Upper lobe of left lung (tissue), 6 donors: Measurements from ENCODE around the gene FBXO34. TPM values are rescaled to one million over a fixed set of nuclear protein-coding genes. Genes with fewer than 3 reads are reported as not detected.
"Not testable (repeated sequence)": the region's sequence is repeated elsewhere in the genome, so short reads cannot be mapped to it uniquely, and the experiment has no call there.

Experiments used
- ATAC-seq, 2 donors: fragments of 200-7000 bp; cut with Tn5 transposase; one replicate each; pipeline ENCODE4 v1.9.1; 2022; ENCODE audit warnings: mild to moderate bottlenecking in 2 of 2, moderate library complexity in 2 of 2; ENCODE audit not compliant: low FRiP score in 2 of 2
- DNase-seq, 2 donors: peaks; one replicate each; pipeline ENCODE4 v3.0.0-alpha.2; 2019 to 2020
- H3K27ac ChIP-seq, 4 donors: fragments of 200-600 bp; sonication (generic); one replicate each; pipeline ENCODE4 v1.5.1; 2016 to 2019
- H3K27me3 ChIP-seq, 4 donors: fragments of 200-600 bp; sonication (generic); one replicate each; pipeline ENCODE4 v1.5.1; 2017 to 2019
- H3K36me3 ChIP-seq, 4 donors: fragments of 200-600 bp; sonication (generic); one replicate each; pipeline ENCODE4 v1.5.1; 2016 to 2019
- H3K4me1 ChIP-seq, 4 donors: fragments of 200-600 bp; sonication (generic); one replicate each; pipeline ENCODE4 v1.5.1; 2018 to 2019
- H3K4me3 ChIP-seq, 4 donors: fragments of 200-600 bp; sonication (generic); one replicate each; pipeline ENCODE4 v1.5.1; 2017 to 2019; ENCODE audit warnings: mild to moderate bottlenecking in 2 of 4, moderate library complexity in 1 of 4
- H3K9me3 ChIP-seq, 4 donors: fragments of 200-600 bp; sonication (generic); one replicate each; pipeline ENCODE4 v1.5.1; 2018 to 2019
- EP300 ChIP-seq, 4 donors: sonication (generic); formaldehyde crosslinking; IDR thresholded peaks; one replicate each; pipeline ENCODE4 v1.5.1; 2017; ENCODE audit warnings: antibody characterized with exemption in 4 of 4, control low read depth in 2 of 4
- POLR2A ChIP-seq, 4 donors: fragments of 450-650 bp; IDR thresholded peaks; one replicate each; pipeline ENCODE4 v1.5.1; 2016 to 2017; ENCODE audit warnings: antibody characterized with exemption in 4 of 4, mild to moderate bottlenecking in 2 of 4
- POLR2AphosphoS5 ChIP-seq, 2 donors: sonication (generic); formaldehyde crosslinking; IDR thresholded peaks; one replicate each; pipeline ENCODE4 v1.5.1; 2017; ENCODE audit warnings: antibody characterized with exemption in 2 of 2
- WGBS, 2 donors: methylation state at CpG; one replicate each; pipeline ENCODE4 v1.1.5; 2017 to 2018; 5-methylcytosine and 5-hydroxymethylcytosine counted together
- total RNA-seq, 6 donors: library from RNA; depleted of rRNA in 4 of 6; stranded (reverse); fragments of >200 nt in 4 of 6; gene quantifications; one replicate each; pipeline versions ENCODE4 v1.1.0 to v1.2.1, GENCODE V29; 2016 to 2021
- TF ChIP-seq, protein P1 (sequence below), 6 experiments: fragments of 450-650 bp in 4 of 6; fragments of 200-600 bp in 2 of 6; sonication (generic) in 2 of 6; IDR thresholded peaks; one replicate each; pipeline ENCODE4 v1.5.1; 2016 to 2019; ENCODE audit warnings: antibody characterized with exemption in 6 of 6
- donor health status: DM: no; HTN: no; CAD: no; lungs with moderate emphysema.
- donor health status: DM: no; HTN: yes; CAD: no; lungs with severe emphysema.

The FBXO34 gene
- total RNA-seq, 6 donors from 2014 or later: 19.9 to 52.1 (median 34.0) TPM

DNA sequence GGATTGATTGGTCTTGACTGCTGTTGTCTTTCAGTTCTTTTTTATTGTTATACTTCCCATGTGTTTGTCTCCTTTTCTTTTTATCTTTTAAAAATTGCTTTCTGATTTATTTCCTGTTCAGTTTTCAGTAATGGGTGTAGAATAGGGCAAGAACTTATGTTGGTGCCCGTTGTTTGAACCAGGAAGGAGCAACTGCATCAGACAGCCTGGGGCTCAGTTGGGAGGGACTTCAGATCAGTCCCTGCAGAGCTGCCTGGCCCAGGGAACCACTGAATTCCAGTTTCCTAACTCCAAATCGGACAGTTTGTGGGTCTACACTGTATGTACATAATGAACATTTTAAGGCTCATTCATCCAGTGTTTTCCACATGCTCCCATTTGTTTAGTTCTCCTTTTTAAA, 64.9 kb downstream of the FBXO34 start:
- Histone ChIP-seq H3K27me3 (no peaks in the 10 kb centered on the region), H3K27ac (no peak overlapping the region), H3K9me3 (no peaks in the 10 kb centered on the region), H3K4me3 (no peak overlapping the region), H3K36me3 (no peaks in the 10 kb centered on the region), H3K4me1 (peaks cover 39 to 66% (median 48%) of the 10 kb centered on the region in 4 donors)
- 33 to 47% methylated on average over 2 of the region's 2 CpGs for WGBS, 2 donors
- no peak for ATAC-seq
- TF ChIP-seq, protein P1, sequence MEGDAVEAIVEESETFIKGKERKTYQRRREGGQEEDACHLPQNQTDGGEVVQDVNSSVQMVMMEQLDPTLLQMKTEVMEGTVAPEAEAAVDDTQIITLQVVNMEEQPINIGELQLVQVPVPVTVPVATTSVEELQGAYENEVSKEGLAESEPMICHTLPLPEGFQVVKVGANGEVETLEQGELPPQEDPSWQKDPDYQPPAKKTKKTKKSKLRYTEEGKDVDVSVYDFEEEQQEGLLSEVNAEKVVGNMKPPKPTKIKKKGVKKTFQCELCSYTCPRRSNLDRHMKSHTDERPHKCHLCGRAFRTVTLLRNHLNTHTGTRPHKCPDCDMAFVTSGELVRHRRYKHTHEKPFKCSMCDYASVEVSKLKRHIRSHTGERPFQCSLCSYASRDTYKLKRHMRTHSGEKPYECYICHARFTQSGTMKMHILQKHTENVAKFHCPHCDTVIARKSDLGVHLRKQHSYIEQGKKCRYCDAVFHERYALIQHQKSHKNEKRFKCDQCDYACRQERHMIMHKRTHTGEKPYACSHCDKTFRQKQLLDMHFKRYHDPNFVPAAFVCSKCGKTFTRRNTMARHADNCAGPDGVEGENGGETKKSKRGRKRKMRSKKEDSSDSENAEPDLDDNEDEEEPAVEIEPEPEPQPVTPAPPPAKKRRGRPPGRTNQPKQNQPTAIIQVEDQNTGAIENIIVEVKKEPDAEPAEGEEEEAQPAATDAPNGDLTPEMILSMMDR (IDR thresholded peaks at IDR 0.05): no peak
- TF ChIP-seq POLR2A (IDR thresholded peaks at IDR 0.05): no peak
- no peak for DNase-seq

DNA sequence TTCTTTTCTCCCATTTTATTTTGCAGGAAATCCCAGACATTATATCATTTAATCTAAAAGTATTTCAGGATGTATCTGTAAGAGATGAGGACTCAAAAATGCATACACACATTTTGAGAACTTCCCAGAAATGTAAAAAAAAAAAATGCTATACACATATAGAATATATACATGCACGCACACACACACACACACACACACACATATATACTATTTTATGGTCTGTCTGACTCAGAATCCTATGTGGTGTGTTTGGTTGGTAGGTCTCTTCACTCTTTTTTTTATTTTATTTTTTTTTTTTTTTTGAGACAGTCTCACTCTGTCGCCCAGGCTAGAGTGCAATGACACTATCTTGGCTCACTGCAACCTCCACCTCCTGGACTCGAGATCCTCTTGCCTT, 65.5 kb downstream of the FBXO34 start:
- no peak overlapping the region for H3K27ac ChIP-seq
- no peaks in the 10 kb centered on the region for H3K27me3 ChIP-seq
- H3K4me3 ChIP-seq: no peak overlapping the region
- H3K4me1 ChIP-seq: peaks cover 40 to 69% (median 48%) of the 10 kb centered on the region in 4 donors
- ATAC-seq (no peak), DNase-seq (no peak)
- H3K36me3 ChIP-seq: no peaks in the 10 kb centered on the region
- WGBS, 2 donors: 81 to 92% methylated on average over 3 of the region's 3 CpGs
- no peaks in the 10 kb centered on the region for H3K9me3 ChIP-seq
- TF ChIP-seq EP300 (IDR thresholded peaks at IDR 0.05) (no peak), POLR2AphosphoS5 (IDR thresholded peaks at IDR 0.05) (no peak), POLR2A (IDR thresholded peaks at IDR 0.05) (no peak)
- TF ChIP-seq, protein P1 (IDR thresholded peaks at IDR 0.05): no peak

DNA sequence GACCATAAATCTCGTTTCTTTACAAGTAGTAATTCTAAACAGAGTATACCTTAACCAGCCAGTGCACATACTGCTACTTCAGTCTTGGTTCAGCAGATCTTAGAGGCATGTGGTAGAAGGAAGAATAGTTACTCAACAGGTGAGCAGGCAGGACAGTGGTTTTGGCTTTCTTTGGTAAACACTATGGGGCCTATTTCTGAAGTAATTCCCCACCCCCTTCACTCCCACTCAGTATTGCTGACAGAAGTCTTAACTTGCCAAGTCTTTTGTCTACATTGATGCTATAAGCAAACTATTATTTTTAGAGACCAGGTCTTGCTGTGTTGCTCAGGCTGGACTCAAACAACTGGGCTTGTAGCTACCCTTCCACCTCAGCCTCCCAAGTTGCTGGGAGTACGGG, 68.5 kb downstream of the FBXO34 start:
- DNase-seq (no peak), ATAC-seq (no peak)
- peak overlapping the region in 1 of 4 donors; percentile 30 for H3K27ac ChIP-seq
- H3K9me3 ChIP-seq: no peaks in the 10 kb centered on the region
- TF ChIP-seq POLR2AphosphoS5 (IDR thresholded peaks at IDR 0.05): no peak
- no peak for TF ChIP-seq POLR2A (IDR thresholded peaks at IDR 0.05)
- TF ChIP-seq, protein P1 (IDR thresholded peaks at IDR 0.05): no peak
- no peak for TF ChIP-seq EP300 (IDR thresholded peaks at IDR 0.05)
- no peaks in the 10 kb centered on the region for H3K36me3 ChIP-seq
- peaks cover 23 to 46% (median 29%) of the 10 kb centered on the region in 4 donors for H3K4me1 ChIP-seq
- H3K4me3 ChIP-seq: no peak overlapping the region
- no peaks in the 10 kb centered on the region for H3K27me3 ChIP-seq
- 41 to 51% methylated on average over 2 of the region's 2 CpGs for WGBS, 2 donors

DNA sequence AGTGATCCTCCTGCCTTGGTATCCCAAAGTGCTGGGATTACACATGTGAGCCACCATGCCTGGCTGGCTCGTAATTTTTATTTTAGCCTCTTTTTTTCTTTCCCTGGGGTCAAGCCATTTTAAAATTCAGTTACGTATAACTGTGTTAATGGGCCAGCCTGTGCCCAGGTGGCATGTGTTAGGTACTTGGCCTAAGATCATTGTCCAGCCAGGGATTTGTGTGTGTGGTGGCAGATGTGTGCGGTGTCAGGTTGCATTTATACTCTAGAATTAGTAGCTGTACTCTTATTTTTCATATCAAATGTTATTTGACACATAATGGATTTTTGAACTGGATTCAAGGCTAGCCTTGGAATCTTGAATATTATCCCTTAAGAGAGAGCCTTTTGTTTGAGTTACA, 69.3 kb downstream of the FBXO34 start:
- Histone ChIP-seq H3K4me3 (no peak overlapping the region), H3K9me3 (no peaks in the 10 kb centered on the region), H3K27ac (no peak overlapping the region), H3K36me3 (no peaks in the 10 kb centered on the region), H3K27me3 (no peaks in the 10 kb centered on the region), H3K4me1 (peaks cover 19 to 46% (median 24%) of the 10 kb centered on the region in 4 donors)
- WGBS, 2 donors: 93 to 98% methylated on average over 3 of the region's 3 CpGs
- TF ChIP-seq, protein P1 (IDR thresholded peaks at IDR 0.05): no peak
- TF ChIP-seq EP300 (IDR thresholded peaks at IDR 0.05): no peak
- no peak for TF ChIP-seq POLR2AphosphoS5 (IDR thresholded peaks at IDR 0.05)
- no peak for TF ChIP-seq POLR2A (IDR thresholded peaks at IDR 0.05)
- ATAC-seq (no peak), DNase-seq (no peak)

DNA sequence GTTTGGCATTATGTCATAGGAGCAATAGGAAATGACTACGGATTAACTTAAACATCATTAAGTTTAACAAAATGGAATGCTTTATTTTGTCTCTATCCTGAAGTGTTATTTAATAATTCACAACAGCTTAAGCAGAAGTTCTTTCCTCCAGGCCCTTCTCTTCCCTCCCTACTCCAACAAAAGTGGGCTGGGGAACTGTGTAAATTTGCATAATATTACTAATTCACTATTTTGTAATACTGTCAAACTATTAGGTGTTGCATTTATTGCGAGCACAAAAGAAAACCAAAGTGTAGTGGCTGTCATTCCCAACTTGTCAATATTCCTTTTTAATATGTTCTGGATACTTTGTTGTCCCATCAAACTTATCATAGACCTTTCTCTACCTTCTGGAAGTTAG, 70.6 kb downstream of the FBXO34 start:
- ATAC-seq (no peak), DNase-seq (no peak)
- no peak overlapping the region for H3K27ac ChIP-seq
- TF ChIP-seq, protein P1 (IDR thresholded peaks at IDR 0.05): no peak
- no peak for TF ChIP-seq EP300 (IDR thresholded peaks at IDR 0.05)
- no peak for TF ChIP-seq POLR2AphosphoS5 (IDR thresholded peaks at IDR 0.05)
- no peak for TF ChIP-seq POLR2A (IDR thresholded peaks at IDR 0.05)
- 54 to 57% methylated on average over 2 of the region's 2 CpGs for WGBS, 2 donors
- no peaks in the 10 kb centered on the region for H3K9me3 ChIP-seq
- no peak overlapping the region for H3K4me3 ChIP-seq
- no peaks in the 10 kb centered on the region for H3K27me3 ChIP-seq
- H3K4me1 ChIP-seq: peaks cover 14 to 36% (median 24%) of the 10 kb centered on the region in 4 donors
- H3K36me3 ChIP-seq: no peaks in the 10 kb centered on the region

DNA sequence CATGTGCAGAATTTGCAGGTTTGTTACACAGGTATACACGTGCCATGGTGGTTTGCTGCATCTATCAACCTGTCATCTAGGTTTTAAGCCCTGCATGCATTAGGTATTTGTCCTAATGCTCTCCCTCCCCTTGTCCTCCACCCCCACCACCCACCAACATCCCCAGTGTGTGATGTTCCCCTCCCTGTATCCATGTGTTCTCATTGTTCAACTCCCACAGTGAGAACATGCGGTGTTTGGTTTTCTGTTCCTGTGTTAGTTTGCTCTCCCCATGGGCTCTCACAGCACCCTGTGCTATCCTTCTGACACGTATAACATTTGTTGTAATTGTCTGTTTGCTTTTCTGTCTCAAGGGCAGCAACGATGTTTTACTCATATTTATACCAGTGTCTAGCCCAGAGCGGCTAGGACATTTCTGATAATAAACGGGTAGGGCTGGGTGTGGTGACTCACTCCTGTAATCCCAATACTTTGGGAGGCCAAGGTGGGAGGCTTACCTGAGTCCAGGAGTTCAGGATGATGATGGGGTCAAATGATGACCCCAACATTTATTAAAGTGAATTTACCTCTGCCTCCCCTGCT, 73.5 kb downstream of the FBXO34 start:
- not testable (repeated sequence) for H3K27me3 ChIP-seq, H3K9me3 ChIP-seq, ATAC-seq, H3K4me3 ChIP-seq, H3K36me3 ChIP-seq, H3K27ac ChIP-seq, DNase-seq
- WGBS, 2 donors: 75 to 77% methylated on average over 6 of the region's 6 CpGs
- H3K4me1 ChIP-seq: peaks cover 7 to 17% (median 13%) of the 10 kb centered on the region in 4 donors
